Neural crest cell (in vitro differentiated cells): Measurements from ENCODE around the gene PPP1R7. TPM values are rescaled to one million over a fixed set of nuclear protein-coding genes. Genes with fewer than 3 reads are reported as not detected.

Source experiments
- DNase-seq: peaks from one replicate; pipeline ENCODE4 v3.0.0; 2021; ENCODE audit warnings: low read depth, mixed read lengths, low spot score
- H3K27ac Mint-ChIP-seq: one replicate; pipeline ENCODE4 v1.8.0; 2021; ENCODE audit warnings: mild to moderate bottlenecking, mixed read lengths; ENCODE audit not compliant: unreplicated experiment
- H3K27me3 Mint-ChIP-seq: 2 replicates; pipeline ENCODE4 v1.8.0; 2021; ENCODE audit warnings: low read depth, mild to moderate bottlenecking, mixed read lengths
- H3K36me3 Mint-ChIP-seq: 2 replicates; pipeline ENCODE4 v1.8.0; 2021; ENCODE audit warnings: low read depth, mild to moderate bottlenecking, mixed read lengths
- H3K4me1 Mint-ChIP-seq: 2 replicates; pipeline ENCODE4 v1.8.0; 2021; ENCODE audit warnings: mixed read lengths
- H3K4me3 Mint-ChIP-seq: one replicate; pipeline ENCODE4 v1.8.0; 2021; ENCODE audit warnings: mild to moderate bottlenecking, mixed read lengths
- H3K9me3 Mint-ChIP-seq: 2 replicates; pipeline ENCODE4 v1.8.0; 2021; ENCODE audit warnings: mixed read lengths
- CTCF ChIP-seq: fragments of 200-600 bp; sonication (generic); conservative IDR thresholded peaks from 2 replicates; pipeline ENCODE4 v1.5.0; 2021; ENCODE audit warnings: antibody characterized with exemption, mild to moderate bottlenecking
- total RNA-seq: library from RNA; stranded (reverse); gene quantifications from 2 replicates; pipeline ENCODE4 v1.2.1, GENCODE V29; 2021

The PPP1R7 gene
- total RNA-seq, 1 donor from 2014 or later = 53.2 TPM

- Mint-ChIP-seq H3K27ac (no peak overlapping the region), H3K27me3 (no peaks in the 10 kb centered on the region), H3K9me3 (no peaks in the 10 kb centered on the region), H3K4me3 (no peak overlapping the region), H3K4me1 (peaks cover 9% of the 10 kb centered on the region), H3K36me3 (no peaks in the 10 kb centered on the region)
- no peak for TF ChIP-seq CTCF
- no peak for DNase-seq
Observed at GRCh38 chr2:241107031-241107783, 43.1 kb upstream of the PPP1R7 start.

GRCh38 chr2:241108271-241109209 lies 41.7 kb upstream of the PPP1R7 start:
- Mint-ChIP-seq H3K27me3 (no peaks in the 10 kb centered on the region), H3K9me3 (no peaks in the 10 kb centered on the region), H3K4me1 (no peaks in the 10 kb centered on the region), H3K36me3 (no peaks in the 10 kb centered on the region), H3K27ac (no peak overlapping the region), H3K4me3 (no peak overlapping the region)
- no peak for DNase-seq
- TF ChIP-seq CTCF = no peak

GRCh38 chr2:241109210-241110088 lies 40.8 kb upstream of the PPP1R7 start:
- Mint-ChIP-seq H3K27ac (no peak overlapping the region), H3K9me3 (no peaks in the 10 kb centered on the region), H3K4me1 (no peaks in the 10 kb centered on the region), H3K4me3 (no peak overlapping the region), H3K36me3 (no peaks in the 10 kb centered on the region), H3K27me3 (no peaks in the 10 kb centered on the region)
- DNase-seq = no peak
- no peak for TF ChIP-seq CTCF

- Mint-ChIP-seq H3K27ac (no peak overlapping the region), H3K4me3 (no peak overlapping the region), H3K4me1 (no peaks in the 10 kb centered on the region), H3K9me3 (no peaks in the 10 kb centered on the region), H3K27me3 (no peaks in the 10 kb centered on the region), H3K36me3 (peaks cover 1% of the 10 kb centered on the region)
- DNase-seq = no peak
- TF ChIP-seq CTCF = no peak
Observed at GRCh38 chr2:241110089-241110606, 40.1 kb upstream of the PPP1R7 start.
